Memory B cell (primary cell): ENCODE data around the gene RPS17.
"Not testable (repeated sequence)": the region's sequence is repeated elsewhere in the genome, so short reads cannot be mapped to it uniquely, and the experiment has no call there.

Experiments
- ATAC-seq: fragments of 150-1000 bp; cut with Tn5 transposase; 2 replicates; pipeline ENCODE4 v1.10.0; 2021; ENCODE audit warnings: low read depth, mild to moderate bottlenecking, moderate library complexity
- DNase-seq, 2 donors: peaks; one replicate each; pipeline ENCODE4 v3.0.0; 2022; ENCODE audit warnings: low spot score in 2 of 2
- H3K27ac Mint-ChIP-seq: one replicate; pipeline ENCODE4 v1.8.0; 2022; ENCODE audit warnings: mild to moderate bottlenecking, moderate library complexity, mixed read lengths
- H3K27me3 Mint-ChIP-seq: one replicate; pipeline ENCODE4 v1.8.0; 2022; ENCODE audit warnings: mixed read lengths
- H3K36me3 Mint-ChIP-seq: one replicate; pipeline ENCODE4 v1.8.0; 2022; ENCODE audit warnings: mild to moderate bottlenecking, mixed read lengths
- H3K4me1 Mint-ChIP-seq: one replicate; pipeline ENCODE4 v1.8.0; 2022; ENCODE audit warnings: mixed read lengths
- H3K4me3 Mint-ChIP-seq: one replicate; pipeline ENCODE4 v1.8.0; 2022; ENCODE audit warnings: mild to moderate bottlenecking, moderate library complexity, mixed read lengths
- H3K9me3 Mint-ChIP-seq: one replicate; pipeline ENCODE4 v1.8.0; 2022; ENCODE audit warnings: mixed read lengths

The RPS17 gene

GRCh38 chr15:82513587-82513986 is 26.7 kb downstream of the RPS17 start:
- not testable (repeated sequence) for H3K4me1 Mint-ChIP-seq, DNase-seq, H3K27me3 Mint-ChIP-seq, H3K4me3 Mint-ChIP-seq, H3K9me3 Mint-ChIP-seq, H3K27ac Mint-ChIP-seq, ATAC-seq, H3K36me3 Mint-ChIP-seq

- not testable (repeated sequence) for H3K4me1 Mint-ChIP-seq, ATAC-seq, H3K36me3 Mint-ChIP-seq, H3K27ac Mint-ChIP-seq, DNase-seq, H3K4me3 Mint-ChIP-seq, H3K9me3 Mint-ChIP-seq, H3K27me3 Mint-ChIP-seq
Observed at GRCh38 chr15:82507693-82508092, 32.6 kb downstream of the RPS17 start.

DNA sequence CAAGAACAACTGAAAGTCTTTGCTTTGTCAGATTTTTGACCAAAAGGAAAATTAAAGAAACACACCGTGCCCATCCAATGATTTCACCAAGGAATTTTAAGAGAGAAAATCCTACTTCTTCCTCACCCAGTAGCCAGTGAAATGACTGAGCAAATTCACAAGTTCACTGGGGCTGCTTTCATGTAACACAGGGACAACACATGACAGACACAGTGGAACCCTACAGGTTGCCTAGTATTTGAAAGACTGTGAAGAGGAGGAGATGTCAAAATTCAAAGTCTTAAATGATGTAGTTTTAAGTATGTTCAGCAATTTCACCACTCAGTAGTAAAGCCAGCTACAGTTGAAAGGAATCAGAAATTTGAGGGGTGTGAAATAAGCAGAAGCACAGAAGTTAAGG is 33.2 kb downstream of the RPS17 start:
- not testable (repeated sequence) for H3K4me3 Mint-ChIP-seq, H3K27ac Mint-ChIP-seq, DNase-seq, H3K27me3 Mint-ChIP-seq, H3K36me3 Mint-ChIP-seq, H3K9me3 Mint-ChIP-seq, ATAC-seq, H3K4me1 Mint-ChIP-seq

- not testable (repeated sequence) for H3K27me3 Mint-ChIP-seq, H3K27ac Mint-ChIP-seq, H3K9me3 Mint-ChIP-seq, H3K4me1 Mint-ChIP-seq, ATAC-seq, DNase-seq, H3K36me3 Mint-ChIP-seq, H3K4me3 Mint-ChIP-seq
Observed at GRCh38 chr15:82505842-82506241, 34.4 kb downstream of the RPS17 start.

DNA sequence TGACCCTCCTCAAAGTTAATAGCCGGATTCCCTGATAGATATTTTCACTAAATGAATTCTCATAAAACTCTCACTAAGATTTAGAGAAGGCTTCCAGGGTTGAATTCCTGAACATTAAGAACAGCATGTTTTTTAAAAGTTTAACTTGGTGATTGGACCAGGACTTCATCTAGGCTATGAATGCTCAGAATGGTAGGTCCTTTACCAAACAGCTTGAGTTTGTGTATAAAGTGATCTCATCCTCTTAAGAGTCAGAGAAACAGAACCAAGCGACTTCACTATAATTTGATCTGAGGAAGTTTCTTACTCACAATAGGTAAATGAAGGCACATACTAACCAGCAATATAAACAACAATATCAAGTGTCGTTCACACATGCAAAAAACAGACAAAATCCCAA is 36.2 kb downstream of the RPS17 start:
- H3K27me3 Mint-ChIP-seq: not testable (repeated sequence)

GRCh38 chr15:82502700-82503339 is 37.4 kb downstream of the RPS17 start:
- H3K4me1 Mint-ChIP-seq, H3K9me3 Mint-ChIP-seq, H3K4me3 Mint-ChIP-seq, H3K27ac Mint-ChIP-seq, H3K27me3 Mint-ChIP-seq, H3K36me3 Mint-ChIP-seq: not testable (repeated sequence)
- DNase-seq (peak in 1 of 2 donors; percentile 23), ATAC-seq (peak; percentile 73)

More for the DNA sequence above, 36.2 kb downstream of the RPS17 start:
- H3K27ac Mint-ChIP-seq, ATAC-seq, H3K4me3 Mint-ChIP-seq, DNase-seq, H3K36me3 Mint-ChIP-seq, H3K9me3 Mint-ChIP-seq, H3K4me1 Mint-ChIP-seq: not testable (repeated sequence)

DNA sequence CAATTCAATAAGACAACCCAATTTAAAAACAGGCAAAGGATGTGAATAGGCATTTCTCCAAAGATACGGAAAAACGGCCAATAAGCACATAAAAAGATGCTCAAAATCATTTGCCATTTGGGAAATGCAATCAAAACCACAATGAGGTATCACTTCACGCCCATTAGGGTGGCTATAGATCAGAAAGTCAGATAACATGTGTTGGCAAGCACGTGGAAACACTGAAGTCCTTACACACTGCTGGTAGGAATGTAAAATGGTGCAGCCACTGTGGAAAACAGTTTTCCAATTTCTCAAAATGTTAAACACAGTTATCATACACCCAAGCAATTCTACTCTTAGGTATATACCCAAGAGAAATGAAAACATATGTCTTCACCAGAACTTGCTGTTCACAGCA is 39.5 kb downstream of the RPS17 start:
- not testable (repeated sequence) for ATAC-seq, H3K4me1 Mint-ChIP-seq, H3K4me3 Mint-ChIP-seq, H3K9me3 Mint-ChIP-seq, H3K27ac Mint-ChIP-seq, H3K27me3 Mint-ChIP-seq, DNase-seq, H3K36me3 Mint-ChIP-seq

DNA sequence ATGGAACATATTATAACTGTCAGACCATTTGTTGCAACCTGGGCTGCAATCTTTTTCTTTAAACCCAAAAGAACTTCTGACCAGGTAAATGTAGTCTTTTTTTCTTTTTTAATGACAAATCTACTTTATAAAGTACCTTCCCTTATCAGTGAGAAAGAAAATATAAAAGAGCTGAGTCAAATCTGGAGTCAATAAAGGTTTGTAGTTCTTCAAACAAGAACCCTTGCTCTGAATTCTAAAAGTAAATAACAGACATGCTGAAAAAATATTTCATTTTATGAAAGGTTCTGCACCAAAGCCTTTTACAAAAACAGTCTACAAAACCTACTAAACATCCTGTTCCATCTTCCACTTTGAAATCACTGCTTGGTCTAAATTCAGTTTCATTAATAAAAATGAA is 42.3 kb downstream of the RPS17 start:
- H3K4me1 Mint-ChIP-seq, H3K27ac Mint-ChIP-seq, ATAC-seq, H3K36me3 Mint-ChIP-seq, H3K27me3 Mint-ChIP-seq, H3K9me3 Mint-ChIP-seq, H3K4me3 Mint-ChIP-seq, DNase-seq: not testable (repeated sequence)

GRCh38 chr15:82488250-82488649 is 52.0 kb downstream of the RPS17 start:
- DNase-seq, H3K27me3 Mint-ChIP-seq, H3K4me3 Mint-ChIP-seq, H3K36me3 Mint-ChIP-seq, H3K9me3 Mint-ChIP-seq, H3K27ac Mint-ChIP-seq, H3K4me1 Mint-ChIP-seq, ATAC-seq: not testable (repeated sequence)

- DNase-seq, H3K27me3 Mint-ChIP-seq, H3K27ac Mint-ChIP-seq, ATAC-seq, H3K4me3 Mint-ChIP-seq, H3K4me1 Mint-ChIP-seq, H3K36me3 Mint-ChIP-seq, H3K9me3 Mint-ChIP-seq: not testable (repeated sequence)
Observed at GRCh38 chr15:82487045-82487444, 53.2 kb downstream of the RPS17 start.
